GM12873 (cell line): ENCODE data around the gene GDPGP1.

Experiments
- TF ChIP-seq, protein P1 (sequence below): IDR thresholded peaks from 2 replicates; pipeline ENCODE4 v1.5.1; 2012; ENCODE audit warnings: low read depth, mild to moderate bottlenecking, moderate library complexity, low read length, control low read depth; ENCODE audit not compliant: insufficient read depth; ENCODE audit errors: missing control alignments

The GDPGP1 gene

DNA sequence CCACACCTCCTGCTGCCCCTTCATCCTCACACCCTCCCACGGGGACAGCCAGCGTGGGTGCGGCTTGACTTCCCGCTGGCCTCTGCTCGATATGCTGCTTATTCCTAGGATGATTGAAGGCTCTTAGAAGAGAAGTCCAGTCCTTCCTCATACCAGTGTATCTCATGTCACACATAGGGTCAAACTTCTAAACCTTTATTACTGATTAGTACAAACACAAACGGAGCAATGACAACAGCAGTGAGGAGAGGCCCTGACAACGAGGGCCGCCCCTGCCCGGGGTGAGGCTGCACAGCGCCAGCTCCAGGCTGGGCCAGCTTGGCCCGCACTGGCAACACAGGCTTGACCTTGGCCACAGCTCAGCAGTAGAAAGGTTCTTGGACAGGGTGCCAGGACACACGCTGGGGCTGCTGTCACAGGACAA lies 3.9 kb upstream of the GDPGP1 start:
- TF ChIP-seq, protein P1, sequence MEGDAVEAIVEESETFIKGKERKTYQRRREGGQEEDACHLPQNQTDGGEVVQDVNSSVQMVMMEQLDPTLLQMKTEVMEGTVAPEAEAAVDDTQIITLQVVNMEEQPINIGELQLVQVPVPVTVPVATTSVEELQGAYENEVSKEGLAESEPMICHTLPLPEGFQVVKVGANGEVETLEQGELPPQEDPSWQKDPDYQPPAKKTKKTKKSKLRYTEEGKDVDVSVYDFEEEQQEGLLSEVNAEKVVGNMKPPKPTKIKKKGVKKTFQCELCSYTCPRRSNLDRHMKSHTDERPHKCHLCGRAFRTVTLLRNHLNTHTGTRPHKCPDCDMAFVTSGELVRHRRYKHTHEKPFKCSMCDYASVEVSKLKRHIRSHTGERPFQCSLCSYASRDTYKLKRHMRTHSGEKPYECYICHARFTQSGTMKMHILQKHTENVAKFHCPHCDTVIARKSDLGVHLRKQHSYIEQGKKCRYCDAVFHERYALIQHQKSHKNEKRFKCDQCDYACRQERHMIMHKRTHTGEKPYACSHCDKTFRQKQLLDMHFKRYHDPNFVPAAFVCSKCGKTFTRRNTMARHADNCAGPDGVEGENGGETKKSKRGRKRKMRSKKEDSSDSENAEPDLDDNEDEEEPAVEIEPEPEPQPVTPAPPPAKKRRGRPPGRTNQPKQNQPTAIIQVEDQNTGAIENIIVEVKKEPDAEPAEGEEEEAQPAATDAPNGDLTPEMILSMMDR = no peak

DNA sequence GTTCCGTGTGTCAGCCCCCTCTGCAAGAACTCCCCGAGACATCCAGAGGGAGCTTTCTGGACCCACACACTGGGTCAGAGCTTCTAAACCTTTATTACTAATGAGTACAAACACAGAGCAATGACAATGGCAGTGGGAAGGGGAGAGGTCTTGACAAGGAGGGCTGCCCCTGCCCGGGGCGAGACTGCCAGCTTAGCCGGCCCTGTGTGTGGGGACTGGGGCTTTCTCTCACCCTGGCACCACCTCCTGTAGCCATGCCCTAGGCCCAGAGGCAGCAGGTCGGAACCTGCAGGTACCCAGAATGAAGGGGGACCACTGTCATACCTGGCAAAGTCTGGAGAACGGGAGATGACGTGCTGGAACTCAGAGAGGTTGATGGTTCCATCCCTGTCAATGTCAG lies 3.4 kb upstream of the GDPGP1 start:
- TF ChIP-seq, protein P1 = no peak

DNA sequence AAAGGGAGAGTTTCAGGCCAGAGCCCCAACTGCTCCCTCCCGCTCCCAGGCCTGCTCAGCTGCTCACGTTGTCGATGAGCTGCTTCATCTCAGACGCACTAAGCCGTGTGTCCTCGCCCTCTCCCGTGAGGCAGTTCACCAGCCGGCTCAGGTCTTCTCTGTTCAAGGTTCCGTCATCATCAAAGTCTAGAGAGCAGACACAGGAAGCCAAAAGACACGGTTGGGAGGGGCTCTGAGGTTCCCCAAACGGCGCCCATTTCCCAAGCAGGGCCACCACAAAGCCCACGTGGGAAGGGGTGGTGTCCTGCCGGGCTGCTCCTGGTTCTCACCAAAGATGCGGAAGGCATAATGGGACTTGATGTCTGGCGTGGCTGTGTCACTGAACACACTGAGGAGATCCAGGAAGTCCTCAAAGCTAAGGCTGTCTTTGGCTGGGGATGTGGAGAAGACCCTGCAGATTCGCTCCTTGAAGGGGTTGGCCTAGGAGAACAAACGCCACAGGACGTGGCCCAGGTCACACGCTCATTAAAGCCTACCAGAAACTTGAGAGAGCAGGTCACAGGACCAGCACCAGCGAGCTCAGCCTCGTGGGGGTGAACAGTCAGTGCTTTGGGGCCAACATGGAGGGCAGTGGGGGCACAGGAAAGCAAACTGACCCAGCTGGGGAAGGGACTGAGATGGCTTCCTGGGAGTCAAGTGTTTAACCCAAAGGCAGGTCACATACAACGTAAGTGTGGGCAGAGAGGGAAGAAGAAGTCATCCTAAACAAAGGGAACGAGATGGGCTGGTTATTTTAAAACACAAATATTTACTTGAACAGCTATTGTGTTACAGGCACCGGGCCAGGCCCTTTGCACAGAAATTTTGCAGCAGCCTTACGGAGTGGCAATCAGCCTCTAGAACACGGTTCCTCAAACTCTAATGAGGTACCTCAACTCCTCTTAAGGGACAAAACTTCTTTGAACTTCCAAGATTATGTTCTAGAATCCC lies 2.7 kb upstream of the GDPGP1 start:
- TF ChIP-seq, protein P1 = no peak

DNA sequence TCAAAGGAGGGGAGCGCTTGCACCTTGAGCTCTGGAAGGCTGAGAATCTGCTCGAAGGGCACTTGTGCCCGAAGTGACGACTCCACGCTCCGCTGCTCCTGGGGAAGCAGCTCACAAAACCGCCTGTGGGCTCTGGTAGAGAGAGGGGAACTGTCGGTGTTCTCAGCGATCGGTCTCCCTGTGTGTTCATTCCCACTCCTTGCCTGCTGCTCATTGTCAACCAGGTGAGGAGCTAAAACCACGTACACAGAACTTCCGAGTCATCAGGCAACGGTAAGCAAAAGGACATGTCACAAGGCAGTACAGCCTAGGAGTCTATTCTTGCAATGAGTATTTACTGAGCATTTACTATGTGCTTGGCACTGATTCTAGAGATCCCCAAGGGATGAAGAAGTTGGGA lies 1.8 kb upstream of the GDPGP1 start:
- TF ChIP-seq, protein P1 = no peak

DNA sequence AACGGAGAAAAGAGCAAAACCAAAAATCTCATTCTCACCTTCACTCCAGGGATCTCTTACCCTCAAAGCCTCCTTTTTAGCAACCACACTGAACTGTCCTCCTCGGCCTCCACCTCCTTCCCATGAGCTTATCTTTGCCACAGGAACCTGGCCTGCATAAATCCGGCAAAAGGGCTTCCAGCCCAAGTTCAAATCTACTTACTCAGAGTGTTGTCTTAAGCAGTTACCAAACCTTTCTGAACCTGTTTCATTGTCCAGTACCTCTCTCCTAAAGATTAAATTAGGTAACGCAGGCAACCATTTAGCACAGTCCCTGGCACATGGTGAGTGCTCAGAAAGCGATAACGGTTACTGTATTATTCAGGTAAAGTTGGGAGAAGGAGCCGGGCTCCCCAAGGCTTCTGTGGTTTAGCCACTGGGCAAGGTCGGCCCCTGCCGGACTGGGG lies 1.0 kb upstream of the GDPGP1 start:
- TF ChIP-seq, protein P1 = peak; percentile 56

DNA sequence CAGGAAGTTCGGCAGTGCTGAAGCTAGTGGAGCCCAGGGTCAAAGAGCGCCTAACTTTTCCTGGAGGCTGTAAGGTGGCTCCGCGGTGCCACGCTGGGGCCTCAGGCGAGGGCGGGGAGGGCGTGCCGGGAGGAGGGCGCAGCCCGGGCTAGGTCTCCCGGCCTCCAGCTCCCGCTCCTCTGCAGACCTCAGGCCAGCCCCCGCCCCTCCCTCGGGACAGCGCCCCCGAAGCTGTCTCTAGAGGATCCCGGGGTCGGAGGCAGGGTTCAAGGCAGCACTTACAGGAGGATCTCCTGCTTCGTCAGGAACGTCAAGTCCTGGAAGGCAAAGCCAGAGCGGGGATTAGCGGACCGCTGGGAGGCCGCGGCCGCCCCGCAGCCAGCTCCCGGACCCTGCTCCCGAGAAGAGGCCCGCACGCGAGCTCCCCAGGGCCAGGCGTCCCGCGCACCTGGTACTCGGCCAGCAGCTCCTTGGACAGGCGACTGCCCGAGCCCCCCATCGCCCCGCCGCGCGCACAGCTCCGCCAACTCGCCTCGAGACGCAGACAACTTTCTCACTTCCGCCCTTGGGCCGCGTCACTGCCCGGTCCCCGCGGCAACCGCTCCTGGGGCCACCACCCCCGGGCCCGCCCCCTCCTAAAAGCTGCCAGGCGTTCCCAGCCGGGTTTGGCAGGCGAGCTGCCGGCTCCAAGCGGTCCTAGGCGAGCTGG lies 468 bp upstream of the GDPGP1 start, which contains the start of gene CIB1:
Gene CIB1 (minus strand): TSS at position 555 of the 709 bp plus-strand sequence. CDS start 56 bp downstream, at position 499.
- TF ChIP-seq, protein P1 = no peak

DNA sequence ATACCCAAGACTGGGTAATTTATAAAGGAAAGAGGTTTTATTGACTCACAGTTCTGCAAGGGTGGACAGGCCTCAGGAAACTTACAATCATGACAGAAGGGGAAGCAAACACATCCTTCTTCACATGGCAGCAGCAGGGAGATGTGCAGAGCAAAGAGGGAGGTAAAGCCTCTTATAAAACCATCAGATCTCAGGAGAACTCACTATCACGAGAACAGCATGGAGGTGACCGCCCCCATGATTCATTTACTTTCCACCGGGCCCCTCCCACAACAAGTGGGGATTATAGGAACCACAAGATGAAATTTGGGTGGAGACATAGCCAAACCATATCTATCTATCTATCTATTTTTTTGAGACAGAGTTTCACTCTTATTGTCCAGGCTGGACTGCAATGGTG lies 5.4 kb downstream of the GDPGP1 start:
- TF ChIP-seq, protein P1 = no peak
